HEK293 (cell line): ENCODE data around the gene ALOXE3.

Source experiments
- AEBP2 ChIP-seq: fragments of 450-650 bp; formaldehyde crosslinking; IDR thresholded peaks from 2 replicates; pipeline ENCODE4 v1.5.1; 2016; ENCODE audit warnings: missing biosample characterization, missing genetic modification characterization, borderline replicate concordance
- KLF1 ChIP-seq: fragments of 450-650 bp; formaldehyde crosslinking; IDR thresholded peaks from 2 replicates; pipeline ENCODE4 v1.5.1; 2016; ENCODE audit warnings: missing biosample characterization, missing genetic modification characterization
- KLF9 ChIP-seq: fragments of 450-650 bp; formaldehyde crosslinking; IDR thresholded peaks from 2 replicates; pipeline ENCODE4 v1.5.1; 2016; ENCODE audit warnings: missing biosample characterization, missing genetic modification characterization, low read depth
- ZBTB17 ChIP-seq: fragments of 450-650 bp; formaldehyde crosslinking; IDR thresholded peaks from 2 replicates; pipeline ENCODE4 v1.5.1; 2016; ENCODE audit warnings: missing biosample characterization, missing genetic modification characterization
- ZBTB26 ChIP-seq: fragments of 450-650 bp; formaldehyde crosslinking; optimal IDR thresholded peaks from 2 replicates; pipeline ENCODE3; 2016; ENCODE audit warnings: missing biosample characterization, mild to moderate bottlenecking, missing genetic modification characterization
- ZEB2 ChIP-seq: fragments of 450-650 bp; formaldehyde crosslinking; IDR thresholded peaks from 2 replicates; pipeline ENCODE4 v1.5.1; 2016; ENCODE audit warnings: missing biosample characterization, missing genetic modification characterization
- ZFHX2 ChIP-seq: fragments of 450-650 bp; formaldehyde crosslinking; conservative IDR thresholded peaks from 2 replicates; pipeline ENCODE4 v1.5.1; 2016; ENCODE audit warnings: missing biosample characterization, missing genetic modification characterization
- ZFP69B ChIP-seq: fragments of 450-650 bp; formaldehyde crosslinking; IDR thresholded peaks from 2 replicates; pipeline ENCODE4 v1.5.1; 2016; ENCODE audit warnings: missing biosample characterization, missing genetic modification characterization
- ZNF140 ChIP-seq: fragments of 450-650 bp; formaldehyde crosslinking; IDR thresholded peaks from 2 replicates; pipeline ENCODE4 v1.5.1; 2016; ENCODE audit warnings: missing biosample characterization, missing genetic modification characterization
- ZNF274 ChIP-seq, 2 experiments: fragments of 200-500 bp in 1 of 2; fragments of 450-650 bp in 1 of 2; sonication (Bioruptor generic) in 1 of 2; formaldehyde crosslinking in 1 of 2; IDR thresholded peaks; 2 replicates each; pipeline versions ENCODE4 v1.5.1 to v1.6.1; 2014 to 2016; ENCODE audit warnings: borderline replicate concordance in 1 of 2, inconsistent platforms in 1 of 2, low read length in 1 of 2, missing biosample characterization in 1 of 2, missing genetic modification characterization in 1 of 2
- ZNF350 ChIP-seq: fragments of 450-650 bp; formaldehyde crosslinking; IDR thresholded peaks from 2 replicates; pipeline ENCODE4 v1.5.0; 2017; ENCODE audit warnings: missing biosample characterization, mild to moderate bottlenecking, missing genetic modification characterization
- ZNF423 ChIP-seq: fragments of 450-650 bp; formaldehyde crosslinking; IDR thresholded peaks from 2 replicates; pipeline ENCODE4 v1.5.1; 2016; ENCODE audit warnings: missing biosample characterization, missing genetic modification characterization
- ZNF426 ChIP-seq: fragments of 450-650 bp; formaldehyde crosslinking; IDR thresholded peaks from 2 replicates; pipeline ENCODE4 v1.5.1; 2017; ENCODE audit warnings: missing biosample characterization, missing genetic modification characterization, mild to moderate bottlenecking, inconsistent platforms, moderate library complexity
- ZNF548 ChIP-seq: fragments of 450-650 bp; formaldehyde crosslinking; IDR thresholded peaks from 2 replicates; pipeline ENCODE4 v1.5.1; 2016; ENCODE audit warnings: missing biosample characterization, missing genetic modification characterization
- ZNF560 ChIP-seq: fragments of 450-650 bp; formaldehyde crosslinking; IDR thresholded peaks from 2 replicates; pipeline ENCODE4 v1.5.1; 2017; ENCODE audit warnings: missing biosample characterization, missing genetic modification characterization, borderline replicate concordance
- ZNF561 ChIP-seq: fragments of 450-650 bp; IDR thresholded peaks from 2 replicates; pipeline ENCODE4 v1.5.1; 2018; ENCODE audit warnings: missing biosample characterization, missing genetic modification characterization, borderline replicate concordance
- ZNF654 ChIP-seq: fragments of 450-650 bp; formaldehyde crosslinking; IDR thresholded peaks from 2 replicates; pipeline ENCODE4 v1.5.1; 2016; ENCODE audit warnings: low read depth, missing biosample characterization, missing genetic modification characterization
- ZNF791 ChIP-seq: fragments of 450-650 bp; formaldehyde crosslinking; IDR thresholded peaks from 2 replicates; pipeline ENCODE4 v1.5.1; 2016; ENCODE audit warnings: missing biosample characterization, missing genetic modification characterization
- ZSCAN23 ChIP-seq: fragments of 450-650 bp; formaldehyde crosslinking; IDR thresholded peaks from 2 replicates; pipeline ENCODE4 v1.5.1; 2016; ENCODE audit warnings: missing biosample characterization, missing genetic modification characterization
- TF ChIP-seq, protein P1 (sequence below): fragments of 450-650 bp; formaldehyde crosslinking; IDR thresholded peaks from 2 replicates; pipeline ENCODE4 v1.5.1; 2016; ENCODE audit warnings: missing biosample characterization, missing genetic modification characterization, low read depth
- TF ChIP-seq, protein P2 (sequence below): fragments of 450-650 bp; formaldehyde crosslinking; IDR thresholded peaks from 2 replicates; pipeline ENCODE4 v1.5.1; 2016; ENCODE audit warnings: missing biosample characterization, missing genetic modification characterization
- TF ChIP-seq, protein P3 (sequence below): fragments of 450-650 bp; formaldehyde crosslinking; conservative IDR thresholded peaks from 2 replicates; pipeline ENCODE4 v1.5.1; 2016; ENCODE audit warnings: low read depth, missing biosample characterization, missing genetic modification characterization

The ALOXE3 gene

GRCh38 chr17:8121681-8122421 is 3.5 kb upstream of the ALOXE3 start (continued):
- TF ChIP-seq ZNF560 (tag by site-specific recombination) (no peak), ZNF791 (tag by site-specific recombination) (no peak), KLF9 (peak; percentile 97), KLF1 (tag by site-specific recombination) (peak; percentile 83), ZFP69B (tag by site-specific recombination) (peak; percentile 69), ZNF654 (tag by site-specific recombination) (no peak; the same call in 1 of the 2 replicates), AEBP2 (tag by site-specific recombination) (no peak), ZNF350 (tag by site-specific recombination) (no peak), ZFHX2 (tag by site-specific recombination) (peak; percentile 75), ZNF426 (no peak), ZNF140 (no peak), ZNF561 (peak; percentile 89; the same call in 1 of the 2 replicates), ZBTB17 (tag by site-specific recombination) (no peak), ZNF274 (IDR thresholded peaks at IDR 0.05; ENCODE audit: low read length) (no peak), ZNF274 (tag by site-specific recombination; IDR thresholded peaks at IDR 0.05; ENCODE audit: borderline replicate concordance) (no peak), ZEB2 (tag by site-specific recombination) (peak; percentile 73), ZBTB26 (tag by site-specific recombination) (peak; percentile 90), ZNF423 (0 out of 2 replicates have a peak, but pooled peaks have one; percentile 32), ZNF548 (tag by site-specific recombination) (no peak), ZSCAN23 (tag by site-specific recombination) (no peak)
- TF ChIP-seq, protein P1, sequence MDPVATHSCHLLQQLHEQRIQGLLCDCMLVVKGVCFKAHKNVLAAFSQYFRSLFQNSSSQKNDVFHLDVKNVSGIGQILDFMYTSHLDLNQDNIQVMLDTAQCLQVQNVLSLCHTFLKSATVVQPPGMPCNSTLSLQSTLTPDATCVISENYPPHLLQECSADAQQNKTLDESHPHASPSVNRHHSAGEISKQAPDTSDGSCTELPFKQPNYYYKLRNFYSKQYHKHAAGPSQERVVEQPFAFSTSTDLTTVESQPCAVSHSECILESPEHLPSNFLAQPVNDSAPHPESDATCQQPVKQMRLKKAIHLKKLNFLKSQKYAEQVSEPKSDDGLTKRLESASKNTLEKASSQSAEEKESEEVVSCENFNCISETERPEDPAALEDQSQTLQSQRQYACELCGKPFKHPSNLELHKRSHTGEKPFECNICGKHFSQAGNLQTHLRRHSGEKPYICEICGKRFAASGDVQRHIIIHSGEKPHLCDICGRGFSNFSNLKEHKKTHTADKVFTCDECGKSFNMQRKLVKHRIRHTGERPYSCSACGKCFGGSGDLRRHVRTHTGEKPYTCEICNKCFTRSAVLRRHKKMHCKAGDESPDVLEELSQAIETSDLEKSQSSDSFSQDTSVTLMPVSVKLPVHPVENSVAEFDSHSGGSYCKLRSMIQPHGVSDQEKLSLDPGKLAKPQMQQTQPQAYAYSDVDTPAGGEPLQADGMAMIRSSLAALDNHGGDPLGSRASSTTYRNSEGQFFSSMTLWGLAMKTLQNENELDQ (tag by site-specific recombination), result no peak
- TF ChIP-seq, protein P2, sequence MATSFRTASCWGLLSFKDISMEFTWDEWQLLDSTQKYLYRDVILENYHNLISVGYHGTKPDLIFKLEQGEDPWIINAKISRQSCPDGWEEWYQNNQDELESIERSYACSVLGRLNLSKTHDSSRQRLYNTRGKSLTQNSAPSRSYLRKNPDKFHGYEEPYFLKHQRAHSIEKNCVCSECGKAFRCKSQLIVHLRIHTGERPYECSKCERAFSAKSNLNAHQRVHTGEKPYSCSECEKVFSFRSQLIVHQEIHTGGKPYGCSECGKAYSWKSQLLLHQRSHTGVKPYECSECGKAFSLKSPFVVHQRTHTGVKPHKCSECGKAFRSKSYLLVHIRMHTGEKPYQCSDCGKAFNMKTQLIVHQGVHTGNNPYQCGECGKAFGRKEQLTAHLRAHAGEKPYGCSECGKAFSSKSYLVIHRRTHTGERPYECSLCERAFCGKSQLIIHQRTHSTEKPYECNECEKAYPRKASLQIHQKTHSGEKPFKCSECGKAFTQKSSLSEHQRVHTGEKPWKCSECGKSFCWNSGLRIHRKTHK (tag by site-specific recombination), result no peak
- TF ChIP-seq, protein P3, sequence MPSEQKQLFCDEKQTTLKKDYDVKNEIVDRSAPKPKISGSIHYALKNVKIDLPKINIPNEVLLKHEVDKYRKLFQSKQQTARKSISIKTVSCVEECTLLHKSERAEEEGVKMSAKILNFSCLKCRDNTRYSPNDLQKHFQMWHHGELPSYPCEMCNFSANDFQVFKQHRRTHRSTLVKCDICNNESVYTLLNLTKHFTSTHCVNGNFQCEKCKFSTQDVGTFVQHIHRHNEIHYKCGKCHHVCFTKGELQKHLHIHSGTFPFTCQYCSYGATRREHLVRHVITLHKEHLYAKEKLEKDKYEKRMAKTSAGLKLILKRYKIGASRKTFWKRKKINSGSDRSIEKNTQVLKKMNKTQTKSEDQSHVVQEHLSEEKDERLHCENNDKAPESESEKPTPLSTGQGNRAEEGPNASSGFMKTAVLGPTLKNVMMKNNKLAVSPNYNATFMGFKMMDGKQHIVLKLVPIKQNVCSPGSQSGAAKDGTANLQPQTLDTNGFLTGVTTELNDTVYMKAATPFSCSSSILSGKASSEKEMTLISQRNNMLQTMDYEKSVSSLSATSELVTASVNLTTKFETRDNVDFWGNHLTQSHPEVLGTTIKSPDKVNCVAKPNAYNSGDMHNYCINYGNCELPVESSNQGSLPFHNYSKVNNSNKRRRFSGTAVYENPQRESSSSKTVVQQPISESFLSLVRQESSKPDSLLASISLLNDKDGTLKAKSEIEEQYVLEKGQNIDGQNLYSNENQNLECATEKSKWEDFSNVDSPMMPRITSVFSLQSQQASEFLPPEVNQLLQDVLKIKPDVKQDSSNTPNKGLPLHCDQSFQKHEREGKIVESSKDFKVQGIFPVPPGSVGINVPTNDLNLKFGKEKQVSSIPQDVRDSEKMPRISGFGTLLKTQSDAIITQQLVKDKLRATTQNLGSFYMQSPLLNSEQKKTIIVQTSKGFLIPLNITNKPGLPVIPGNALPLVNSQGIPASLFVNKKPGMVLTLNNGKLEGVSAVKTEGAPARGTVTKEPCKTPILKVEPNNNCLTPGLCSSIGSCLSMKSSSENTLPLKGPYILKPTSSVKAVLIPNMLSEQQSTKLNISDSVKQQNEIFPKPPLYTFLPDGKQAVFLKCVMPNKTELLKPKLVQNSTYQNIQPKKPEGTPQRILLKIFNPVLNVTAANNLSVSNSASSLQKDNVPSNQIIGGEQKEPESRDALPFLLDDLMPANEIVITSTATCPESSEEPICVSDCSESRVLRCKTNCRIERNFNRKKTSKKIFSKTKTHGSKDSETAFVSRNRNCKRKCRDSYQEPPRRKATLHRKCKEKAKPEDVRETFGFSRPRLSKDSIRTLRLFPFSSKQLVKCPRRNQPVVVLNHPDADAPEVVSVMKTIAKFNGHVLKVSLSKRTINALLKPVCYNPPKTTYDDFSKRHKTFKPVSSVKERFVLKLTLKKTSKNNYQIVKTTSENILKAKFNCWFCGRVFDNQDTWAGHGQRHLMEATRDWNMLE (tag by site-specific recombination), result no peak
- TF ChIP-seq, all 188 proteins: peak for 56
